Panc1 (cell line): ENCODE measurements around the gene LHX3. TPM values are rescaled to one million over a fixed set of nuclear protein-coding genes. Genes with fewer than 3 reads are reported as not detected.

Experiments
- ATAC-seq: fragments of 200-7000 bp; cut with Tn5 transposase; 2 replicates; pipeline ENCODE4 v1.9.1; 2020; ENCODE audit warnings: mild to moderate bottlenecking, moderate library complexity
- BruUV-seq: library from RNA; stranded (reverse); fragments of 400-500 nt; replicated peaks from 2 replicates; lab custom pipeline; 2021; lab: Mats Ljungman, UMichigan
- CTCF ChIA-PET: fragments of 300-600 bp; sonication (Branson Sonifier 250); formaldehyde crosslinking; loops from one replicate; lab custom pipeline; 2022; ENCODE audit warnings: antibody characterized with exemption; lab: Charles Lee
- POLR2A ChIA-PET: fragments of 300-600 bp; sonication (Branson Sonifier 250); formaldehyde crosslinking; loops from one replicate; lab custom pipeline; 2022; ENCODE audit warnings: antibody characterized with exemption; lab: Charles Lee
- DNase-seq: peaks from one replicate; pipeline ENCODE4 v3.0.0-alpha.2; 2010; ENCODE audit warnings: low read depth, low spot score
- H3K27ac ChIP-seq: 2 replicates; pipeline ENCODE4 v1.5.1; 2011; ENCODE audit warnings: mild to moderate bottlenecking, low read length, inconsistent platforms
- H3K27me3 ChIP-seq: fragments of 200-500 bp; sonication (Bioruptor generic); 2 replicates; pipeline ENCODE4 v1.6.0; 2014; ENCODE audit warnings: low read length, inconsistent platforms; ENCODE audit not compliant: control insufficient read depth, insufficient read depth
- H3K36me3 ChIP-seq: fragments of 200-500 bp; sonication (Bioruptor generic); 2 replicates; pipeline ENCODE4 v1.5.1; 2014; ENCODE audit warnings: inconsistent platforms, mild to moderate bottlenecking, low read length, moderate library complexity; ENCODE audit not compliant: control insufficient read depth, insufficient read depth
- H3K4me1 ChIP-seq: 2 replicates; pipeline ENCODE4 v1.5.1; 2011; ENCODE audit warnings: inconsistent platforms, mild to moderate bottlenecking, low read length, moderate library complexity; ENCODE audit not compliant: control insufficient read depth, insufficient read depth
- H3K4me3 ChIP-seq, 2 experiments: 2 replicates each; pipeline ENCODE4 v1.5.1; 2011 to 2012; ENCODE audit warnings: low read depth in 2 of 2, low read length in 2 of 2, mild to moderate bottlenecking in 2 of 2, inconsistent platforms in 1 of 2, moderate library complexity in 1 of 2
- H3K9me3 ChIP-seq: fragments of 200-500 bp; sonication (Bioruptor generic); 2 replicates; pipeline ENCODE4 v1.5.1; 2014; ENCODE audit warnings: low read depth, mild to moderate bottlenecking, inconsistent platforms, low read length, moderate library complexity; ENCODE audit not compliant: control insufficient read depth, insufficient read depth
- POLR2AphosphoS5 ChIP-seq: IDR thresholded peaks from 2 replicates; pipeline ENCODE4 v1.6.1; 2012; ENCODE audit warnings: mild to moderate bottlenecking, low read depth, low read length, moderate library complexity
- REST ChIP-seq, 2 experiments: IDR thresholded peaks; 2 replicates each; pipeline ENCODE4 v1.6.1; 2011 to 2012; ENCODE audit warnings: low read depth in 2 of 2, control low read depth in 1 of 2, low read length in 1 of 2, mild to moderate bottlenecking in 1 of 2, moderate library complexity in 1 of 2; ENCODE audit not compliant: insufficient read depth in 1 of 2
- SIN3A ChIP-seq: IDR thresholded peaks from 2 replicates; pipeline ENCODE4 v1.6.1; 2012; ENCODE audit warnings: low read depth, mild to moderate bottlenecking, low read length, moderate library complexity, borderline replicate concordance; ENCODE audit not compliant: insufficient read depth
- TCF7L2 ChIP-seq: IDR thresholded peaks from 2 replicates; pipeline ENCODE4 v1.6.1; 2011; ENCODE audit warnings: mild to moderate bottlenecking, low read depth, low read length, inconsistent platforms
- in situ Hi-C: cut with HindIII; loops from 2 replicates; pipeline ENCODE4 v1.10.0; 2016; ENCODE audit warnings: low sequenced_read_pairs, low pct_unique_long_range_greater_than_20kb
- intact Hi-C: fragments of 100-400 bp; cut with micrococcal nuclease; formaldehyde crosslinking; loops from one replicate; pipeline ENCODE4 v1.10.0; 2022; ENCODE audit not compliant: unreplicated experiment
- total RNA-seq: library from RNA; stranded (reverse); gene quantifications from one replicate; pipeline ENCODE4 v1.2.1, GENCODE V29; 2021; ENCODE audit not compliant: unreplicated experiment
- TF ChIP-seq, protein P1 (sequence below): fragments of 450-650 bp; IDR thresholded peaks from 2 replicates; pipeline ENCODE4 v1.5.1; 2017; ENCODE audit warnings: mild to moderate bottlenecking

Gene LHX3
- total RNA-seq, 1 experiment from 2014 or later: 0.13 TPM

- DNase-seq (no peak), ATAC-seq (peak; percentile 23)
- Histone ChIP-seq H3K4me1 (peaks cover 2% of the 10 kb centered on the region; the same call in 1 of the 2 replicates), H3K4me3 (no peak overlapping the region), H3K27ac (no peak overlapping the region), H3K27me3 (no peaks in the 10 kb centered on the region), H3K9me3 (no peaks in the 10 kb centered on the region), H3K36me3 (no peaks in the 10 kb centered on the region)
- CTCF ChIA-PET: no interaction called here
- TF ChIP-seq REST (IDR thresholded peaks at IDR 0.05; ENCODE audit: insufficient read depth in 1 of 2, low read depth in 2 of 2, low read length in 1 of 2) (no peak), TCF7L2 (no peak), POLR2AphosphoS5 (no peak), SIN3A (no peak)
- TF ChIP-seq, protein P1, sequence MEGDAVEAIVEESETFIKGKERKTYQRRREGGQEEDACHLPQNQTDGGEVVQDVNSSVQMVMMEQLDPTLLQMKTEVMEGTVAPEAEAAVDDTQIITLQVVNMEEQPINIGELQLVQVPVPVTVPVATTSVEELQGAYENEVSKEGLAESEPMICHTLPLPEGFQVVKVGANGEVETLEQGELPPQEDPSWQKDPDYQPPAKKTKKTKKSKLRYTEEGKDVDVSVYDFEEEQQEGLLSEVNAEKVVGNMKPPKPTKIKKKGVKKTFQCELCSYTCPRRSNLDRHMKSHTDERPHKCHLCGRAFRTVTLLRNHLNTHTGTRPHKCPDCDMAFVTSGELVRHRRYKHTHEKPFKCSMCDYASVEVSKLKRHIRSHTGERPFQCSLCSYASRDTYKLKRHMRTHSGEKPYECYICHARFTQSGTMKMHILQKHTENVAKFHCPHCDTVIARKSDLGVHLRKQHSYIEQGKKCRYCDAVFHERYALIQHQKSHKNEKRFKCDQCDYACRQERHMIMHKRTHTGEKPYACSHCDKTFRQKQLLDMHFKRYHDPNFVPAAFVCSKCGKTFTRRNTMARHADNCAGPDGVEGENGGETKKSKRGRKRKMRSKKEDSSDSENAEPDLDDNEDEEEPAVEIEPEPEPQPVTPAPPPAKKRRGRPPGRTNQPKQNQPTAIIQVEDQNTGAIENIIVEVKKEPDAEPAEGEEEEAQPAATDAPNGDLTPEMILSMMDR: no peak
- intact Hi-C loops: no loop called here
- no TSS peak for BruUV-seq
- POLR2A ChIA-PET: no interaction called here
- in situ Hi-C loops: no loop called here
Measured at GRCh38 chr9:136204145-136204805, 653 bp downstream of the LHX3 start.

DNA sequence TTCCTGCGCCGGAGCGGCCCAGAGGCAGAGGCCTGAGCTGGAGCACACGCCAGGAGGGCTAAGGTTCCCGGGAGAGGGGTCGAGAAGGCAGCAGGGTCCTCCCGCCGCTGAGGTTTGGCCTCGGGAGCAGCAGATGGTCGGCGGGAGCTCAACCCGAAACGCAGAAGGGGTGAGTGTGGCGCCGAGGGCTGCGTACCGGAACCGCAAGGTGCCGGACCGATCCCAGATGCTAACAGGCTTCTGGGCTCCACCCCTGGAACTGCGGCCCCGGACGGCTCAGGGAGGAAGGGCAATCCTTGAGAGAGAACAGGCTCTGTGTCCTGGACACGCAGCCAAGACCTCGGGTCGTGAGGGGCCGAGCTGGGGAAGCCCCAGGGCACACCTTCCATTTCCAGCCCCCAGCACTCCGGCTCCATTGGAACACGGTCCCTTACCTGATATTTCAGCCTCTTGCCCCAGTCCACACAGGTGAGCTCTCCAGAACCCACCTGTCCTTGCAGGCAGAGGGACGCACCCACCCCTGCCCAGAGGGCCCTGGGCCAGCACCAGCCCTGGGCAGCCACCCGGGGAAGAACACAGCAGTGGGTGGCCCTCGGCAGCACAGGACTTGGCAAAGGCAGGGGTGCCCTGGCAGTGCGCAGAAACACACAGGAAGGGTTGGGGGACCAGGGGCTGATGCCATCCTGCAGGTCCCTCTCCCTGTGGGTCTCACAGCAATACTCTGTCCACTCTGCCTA is 1.4 kb downstream of the LHX3 start:
- DNase-seq (no peak), ATAC-seq (peak; percentile 25; the same call in 1 of the 2 replicates)
- POLR2A ChIA-PET: no interaction called here
- H3K4me1 ChIP-seq: peaks cover 2% of the 10 kb centered on the region; the same call in 1 of the 2 replicates
- CTCF ChIA-PET: no interaction called here
- H3K9me3 ChIP-seq: no peaks in the 10 kb centered on the region
- intact Hi-C loops (no loop called here), in situ Hi-C loops (no loop called here)
- no TSS peak for BruUV-seq
- H3K4me3 ChIP-seq: no peak overlapping the region
- H3K27ac ChIP-seq: no peak overlapping the region
- TF ChIP-seq SIN3A (no peak), REST (IDR thresholded peaks at IDR 0.05; ENCODE audit: insufficient read depth in 1 of 2, low read depth in 2 of 2, low read length in 1 of 2) (peak in 1 of 2 experiments; percentile 36; a peak in 1 of 4 replicates), POLR2AphosphoS5 (no peak)
- no peaks in the 10 kb centered on the region for H3K36me3 ChIP-seq
- no peaks in the 10 kb centered on the region for H3K27me3 ChIP-seq
